Measurements from ENCODE around the gene LGR4.

LGR4 gene

DNA sequence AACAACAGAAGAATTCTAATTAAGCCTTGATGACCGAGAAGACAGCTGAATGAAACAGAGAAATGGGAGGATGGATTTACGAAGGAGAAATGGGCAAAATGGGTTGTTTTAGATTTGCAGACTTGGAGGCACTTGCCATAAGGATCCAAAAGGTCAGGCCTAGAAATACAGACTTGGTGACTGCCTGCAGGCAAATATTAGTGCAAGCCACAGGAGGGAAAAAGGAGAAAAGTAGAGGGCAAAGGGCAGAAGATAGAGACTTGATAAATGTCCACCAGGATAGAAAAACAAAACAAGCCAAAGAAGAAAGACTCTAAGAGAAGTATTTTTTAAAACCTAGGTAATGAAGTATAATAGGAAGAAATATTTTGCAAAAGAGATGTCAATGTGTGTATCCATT, 122.7 kb downstream of the LGR4 start:
- no peaks in the 10 kb centered on the region for H3K9me3 ChIP-seq (ENCODE audit: control insufficient read depth, insufficient read depth, low read depth, low read length)
- H3K27ac ChIP-seq (ENCODE audit: extremely low read depth, low read depth, low read length): 0 out of 2 replicates have a peak overlapping the region, but pooled peaks have one; percentile 10
- POLR2A ChIA-PET: no interaction called here
- H3K4me1 ChIP-seq (ENCODE audit: control insufficient read depth, insufficient read depth, low read length): peaks cover 15% of the 10 kb centered on the region
- H3K36me3 ChIP-seq (ENCODE audit: control insufficient read depth in 2 of 2, insufficient read depth in 1 of 2, low read length in 2 of 2): peaks cover 0 to 4% of the 10 kb centered on the region in 2 experiments; a peak in 1 of 3 replicates
- CTCF ChIA-PET: interaction anchor here (0.7 to 1.1 kb wide), 2 partner anchors 135 to 166 kb away, joined by 3 to 4 read pairs; no protein-coding TSS in a partner anchor
- no peak overlapping the region for H3K4me3 ChIP-seq (ENCODE audit: low read depth, low read length)
- TF ChIP-seq WT1 (tag by site-specific recombination; IDR thresholded peaks at IDR 0.05) (0 out of 2 replicates have a peak, but pooled peaks have one; percentile 13), ZNF544 (tag by site-specific recombination; IDR thresholded peaks at IDR 0.05) (no peak), ZNF654 (tag by site-specific recombination; IDR thresholded peaks at IDR 0.05; ENCODE audit: low read depth) (no peak), ZNF366 (tag by site-specific recombination; conservative IDR thresholded peaks at IDR 0.05) (0 out of 2 replicates have a peak, but pooled peaks have one; percentile 11), YY2 (tag by site-specific recombination; IDR thresholded peaks at IDR 0.05) (no peak), GLIS2 (tag by site-specific recombination; IDR thresholded peaks at IDR 0.05) (no peak), ZNF292 (tag by site-specific recombination; IDR thresholded peaks at IDR 0.05; ENCODE audit: borderline replicate concordance, low read depth) (no peak), ZNF837 (tag by site-specific recombination; IDR thresholded peaks at IDR 0.05) (no peak), ZBTB1 (tag by site-specific recombination; IDR thresholded peaks at IDR 0.05) (no peak), REPIN1 (tag by site-specific recombination; IDR thresholded peaks at IDR 0.05; ENCODE audit: low read depth) (no peak)
- TF ChIP-seq, protein P1, sequence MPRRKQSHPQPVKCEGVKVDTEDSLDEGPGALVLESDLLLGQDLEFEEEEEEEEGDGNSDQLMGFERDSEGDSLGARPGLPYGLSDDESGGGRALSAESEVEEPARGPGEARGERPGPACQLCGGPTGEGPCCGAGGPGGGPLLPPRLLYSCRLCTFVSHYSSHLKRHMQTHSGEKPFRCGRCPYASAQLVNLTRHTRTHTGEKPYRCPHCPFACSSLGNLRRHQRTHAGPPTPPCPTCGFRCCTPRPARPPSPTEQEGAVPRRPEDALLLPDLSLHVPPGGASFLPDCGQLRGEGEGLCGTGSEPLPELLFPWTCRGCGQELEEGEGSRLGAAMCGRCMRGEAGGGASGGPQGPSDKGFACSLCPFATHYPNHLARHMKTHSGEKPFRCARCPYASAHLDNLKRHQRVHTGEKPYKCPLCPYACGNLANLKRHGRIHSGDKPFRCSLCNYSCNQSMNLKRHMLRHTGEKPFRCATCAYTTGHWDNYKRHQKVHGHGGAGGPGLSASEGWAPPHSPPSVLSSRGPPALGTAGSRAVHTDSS (tag by site-specific recombination; IDR thresholded peaks at IDR 0.05): no peak
- TF ChIP-seq, protein P2, sequence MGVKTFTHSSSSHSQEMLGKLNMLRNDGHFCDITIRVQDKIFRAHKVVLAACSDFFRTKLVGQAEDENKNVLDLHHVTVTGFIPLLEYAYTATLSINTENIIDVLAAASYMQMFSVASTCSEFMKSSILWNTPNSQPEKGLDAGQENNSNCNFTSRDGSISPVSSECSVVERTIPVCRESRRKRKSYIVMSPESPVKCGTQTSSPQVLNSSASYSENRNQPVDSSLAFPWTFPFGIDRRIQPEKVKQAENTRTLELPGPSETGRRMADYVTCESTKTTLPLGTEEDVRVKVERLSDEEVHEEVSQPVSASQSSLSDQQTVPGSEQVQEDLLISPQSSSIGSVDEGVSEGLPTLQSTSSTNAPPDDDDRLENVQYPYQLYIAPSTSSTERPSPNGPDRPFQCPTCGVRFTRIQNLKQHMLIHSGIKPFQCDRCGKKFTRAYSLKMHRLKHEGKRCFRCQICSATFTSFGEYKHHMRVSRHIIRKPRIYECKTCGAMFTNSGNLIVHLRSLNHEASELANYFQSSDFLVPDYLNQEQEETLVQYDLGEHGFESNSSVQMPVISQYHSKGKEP (tag by site-specific recombination; IDR thresholded peaks at IDR 0.05): no peak
- TF ChIP-seq, protein P3, sequence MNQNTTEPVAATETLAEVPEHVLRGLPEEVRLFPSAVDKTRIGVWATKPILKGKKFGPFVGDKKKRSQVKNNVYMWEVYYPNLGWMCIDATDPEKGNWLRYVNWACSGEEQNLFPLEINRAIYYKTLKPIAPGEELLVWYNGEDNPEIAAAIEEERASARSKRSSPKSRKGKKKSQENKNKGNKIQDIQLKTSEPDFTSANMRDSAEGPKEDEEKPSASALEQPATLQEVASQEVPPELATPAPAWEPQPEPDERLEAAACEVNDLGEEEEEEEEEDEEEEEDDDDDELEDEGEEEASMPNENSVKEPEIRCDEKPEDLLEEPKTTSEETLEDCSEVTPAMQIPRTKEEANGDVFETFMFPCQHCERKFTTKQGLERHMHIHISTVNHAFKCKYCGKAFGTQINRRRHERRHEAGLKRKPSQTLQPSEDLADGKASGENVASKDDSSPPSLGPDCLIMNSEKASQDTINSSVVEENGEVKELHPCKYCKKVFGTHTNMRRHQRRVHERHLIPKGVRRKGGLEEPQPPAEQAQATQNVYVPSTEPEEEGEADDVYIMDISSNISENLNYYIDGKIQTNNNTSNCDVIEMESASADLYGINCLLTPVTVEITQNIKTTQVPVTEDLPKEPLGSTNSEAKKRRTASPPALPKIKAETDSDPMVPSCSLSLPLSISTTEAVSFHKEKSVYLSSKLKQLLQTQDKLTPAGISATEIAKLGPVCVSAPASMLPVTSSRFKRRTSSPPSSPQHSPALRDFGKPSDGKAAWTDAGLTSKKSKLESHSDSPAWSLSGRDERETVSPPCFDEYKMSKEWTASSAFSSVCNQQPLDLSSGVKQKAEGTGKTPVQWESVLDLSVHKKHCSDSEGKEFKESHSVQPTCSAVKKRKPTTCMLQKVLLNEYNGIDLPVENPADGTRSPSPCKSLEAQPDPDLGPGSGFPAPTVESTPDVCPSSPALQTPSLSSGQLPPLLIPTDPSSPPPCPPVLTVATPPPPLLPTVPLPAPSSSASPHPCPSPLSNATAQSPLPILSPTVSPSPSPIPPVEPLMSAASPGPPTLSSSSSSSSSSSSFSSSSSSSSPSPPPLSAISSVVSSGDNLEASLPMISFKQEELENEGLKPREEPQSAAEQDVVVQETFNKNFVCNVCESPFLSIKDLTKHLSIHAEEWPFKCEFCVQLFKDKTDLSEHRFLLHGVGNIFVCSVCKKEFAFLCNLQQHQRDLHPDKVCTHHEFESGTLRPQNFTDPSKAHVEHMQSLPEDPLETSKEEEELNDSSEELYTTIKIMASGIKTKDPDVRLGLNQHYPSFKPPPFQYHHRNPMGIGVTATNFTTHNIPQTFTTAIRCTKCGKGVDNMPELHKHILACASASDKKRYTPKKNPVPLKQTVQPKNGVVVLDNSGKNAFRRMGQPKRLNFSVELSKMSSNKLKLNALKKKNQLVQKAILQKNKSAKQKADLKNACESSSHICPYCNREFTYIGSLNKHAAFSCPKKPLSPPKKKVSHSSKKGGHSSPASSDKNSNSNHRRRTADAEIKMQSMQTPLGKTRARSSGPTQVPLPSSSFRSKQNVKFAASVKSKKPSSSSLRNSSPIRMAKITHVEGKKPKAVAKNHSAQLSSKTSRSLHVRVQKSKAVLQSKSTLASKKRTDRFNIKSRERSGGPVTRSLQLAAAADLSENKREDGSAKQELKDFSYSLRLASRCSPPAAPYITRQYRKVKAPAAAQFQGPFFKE (tag by site-specific recombination; IDR thresholded peaks at IDR 0.05; ENCODE audit: borderline replicate concordance): no peak
- TF ChIP-seq, protein P4, sequence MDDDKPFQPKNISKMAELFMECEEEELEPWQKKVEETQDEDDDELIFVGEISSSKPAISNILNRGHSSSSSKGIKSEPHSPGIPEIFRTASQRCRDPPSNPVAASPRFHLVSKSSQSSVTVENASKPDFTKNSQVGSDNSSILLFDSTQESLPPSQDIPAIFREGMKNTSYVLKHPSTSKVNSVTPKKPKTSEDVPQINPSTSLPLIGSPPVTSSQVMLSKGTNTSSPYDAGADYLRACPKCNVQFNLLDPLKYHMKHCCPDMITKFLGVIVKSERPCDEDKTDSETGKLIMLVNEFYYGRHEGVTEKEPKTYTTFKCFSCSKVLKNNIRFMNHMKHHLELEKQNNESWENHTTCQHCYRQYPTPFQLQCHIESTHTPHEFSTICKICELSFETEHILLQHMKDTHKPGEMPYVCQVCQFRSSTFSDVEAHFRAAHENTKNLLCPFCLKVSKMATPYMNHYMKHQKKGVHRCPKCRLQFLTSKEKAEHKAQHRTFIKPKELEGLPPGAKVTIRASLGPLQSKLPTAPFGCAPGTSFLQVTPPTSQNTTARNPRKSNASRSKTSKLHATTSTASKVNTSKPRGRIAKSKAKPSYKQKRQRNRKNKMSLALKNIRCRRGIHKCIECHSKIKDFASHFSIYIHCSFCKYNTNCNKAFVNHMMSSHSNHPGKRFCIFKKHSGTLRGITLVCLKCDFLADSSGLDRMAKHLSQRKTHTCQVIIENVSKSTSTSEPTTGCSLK (tag by site-specific recombination; IDR thresholded peaks at IDR 0.05): no peak
- TF ChIP-seq, protein P5, sequence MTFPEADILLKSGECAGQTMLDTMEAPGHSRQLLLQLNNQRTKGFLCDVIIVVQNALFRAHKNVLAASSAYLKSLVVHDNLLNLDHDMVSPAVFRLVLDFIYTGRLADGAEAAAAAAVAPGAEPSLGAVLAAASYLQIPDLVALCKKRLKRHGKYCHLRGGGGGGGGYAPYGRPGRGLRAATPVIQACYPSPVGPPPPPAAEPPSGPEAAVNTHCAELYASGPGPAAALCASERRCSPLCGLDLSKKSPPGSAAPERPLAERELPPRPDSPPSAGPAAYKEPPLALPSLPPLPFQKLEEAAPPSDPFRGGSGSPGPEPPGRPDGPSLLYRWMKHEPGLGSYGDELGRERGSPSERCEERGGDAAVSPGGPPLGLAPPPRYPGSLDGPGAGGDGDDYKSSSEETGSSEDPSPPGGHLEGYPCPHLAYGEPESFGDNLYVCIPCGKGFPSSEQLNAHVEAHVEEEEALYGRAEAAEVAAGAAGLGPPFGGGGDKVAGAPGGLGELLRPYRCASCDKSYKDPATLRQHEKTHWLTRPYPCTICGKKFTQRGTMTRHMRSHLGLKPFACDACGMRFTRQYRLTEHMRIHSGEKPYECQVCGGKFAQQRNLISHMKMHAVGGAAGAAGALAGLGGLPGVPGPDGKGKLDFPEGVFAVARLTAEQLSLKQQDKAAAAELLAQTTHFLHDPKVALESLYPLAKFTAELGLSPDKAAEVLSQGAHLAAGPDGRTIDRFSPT (tag by site-specific recombination; IDR thresholded peaks at IDR 0.05): no peak
- TF ChIP-seq, protein P6, sequence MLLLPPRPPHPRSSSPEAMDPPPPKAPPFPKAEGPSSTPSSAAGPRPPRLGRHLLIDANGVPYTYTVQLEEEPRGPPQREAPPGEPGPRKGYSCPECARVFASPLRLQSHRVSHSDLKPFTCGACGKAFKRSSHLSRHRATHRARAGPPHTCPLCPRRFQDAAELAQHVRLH (tag by site-specific recombination; IDR thresholded peaks at IDR 0.05): no peak
